ENCODE measurements around the gene RASSF8. TPM values are rescaled to one million over a fixed set of nuclear protein-coding genes. Genes with fewer than 3 reads are reported as not detected.

Gene RASSF8
- total and polyA plus RNA-seq, 3 experiments from 2014 or later: 0.31 TPM; not detected in 2

DNA sequence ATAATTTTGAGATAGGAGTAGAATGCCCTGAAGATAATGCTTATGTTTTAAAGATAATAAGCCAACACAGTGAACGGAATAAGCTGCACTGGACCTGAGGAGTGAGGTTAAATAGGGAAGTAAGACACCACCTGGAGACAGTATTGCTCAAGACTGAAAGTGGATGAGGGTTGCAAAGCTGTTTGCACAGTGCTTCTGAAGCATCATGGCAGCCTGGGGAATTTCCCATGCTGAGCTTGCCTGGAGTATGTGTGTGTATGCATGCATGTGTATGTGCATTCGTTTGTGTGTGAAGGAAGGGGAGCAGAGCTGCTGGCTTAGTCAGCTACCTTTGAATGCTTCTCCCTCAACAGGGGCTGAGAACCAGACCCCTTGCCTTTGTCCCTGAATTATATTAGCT, 130.5 kb downstream of the RASSF8 start:
- H3K27ac Mint-ChIP-seq: no peak overlapping the region
- POLR2A ChIA-PET: no interaction called here

DNA sequence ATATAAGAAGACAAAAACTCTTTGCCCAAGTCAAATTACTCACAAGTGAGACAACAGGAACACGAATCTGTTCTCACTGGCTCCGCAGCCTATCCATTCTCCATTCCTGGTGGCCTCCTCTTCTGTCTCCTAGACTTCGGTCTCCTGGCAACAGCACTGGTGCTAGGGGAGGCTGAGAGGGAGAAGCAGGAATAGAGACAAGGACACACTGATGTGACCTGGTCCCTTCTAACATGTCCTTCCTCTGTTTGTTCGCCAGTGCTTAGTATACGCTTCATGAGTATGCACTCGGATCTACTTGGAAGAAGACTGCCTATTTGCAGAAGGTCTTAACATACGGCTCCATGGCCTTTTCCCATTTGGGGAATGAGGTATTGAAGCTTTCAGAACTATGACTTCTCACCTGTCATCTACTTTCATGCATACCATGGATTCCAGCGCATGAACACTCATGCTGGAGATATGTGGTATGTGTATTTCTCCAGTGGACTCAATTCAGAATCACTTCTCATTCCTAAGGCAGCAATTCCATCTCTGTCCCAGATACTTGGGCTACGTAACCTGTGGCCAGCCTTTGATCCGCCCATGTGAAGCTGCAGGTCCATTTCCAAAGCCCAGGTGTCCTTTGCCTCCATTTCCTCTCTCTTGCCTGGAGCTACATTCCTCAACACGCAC, 132.5 kb downstream of the RASSF8 start:
- Mint-ChIP-seq H3K27me3 (peaks cover 6 to 11% of the 10 kb centered on the region in 2 donors), H3K9me3 (no peaks in the 10 kb centered on the region), H3K4me3 (no peak overlapping the region), H3K4me1 (no peaks in the 10 kb centered on the region), H3K36me3 (no peaks in the 10 kb centered on the region), H3K27ac (no peak overlapping the region)
- H3K9me3 ChIP-seq (ENCODE audit: low read length): no peaks in the 10 kb centered on the region
- CTCF ChIA-PET: interaction anchor here (0.9 kb wide), 1 partner anchor 523 kb away, joined by 3 read pairs; no protein-coding TSS in a partner anchor
- POLR2A ChIA-PET: no interaction called here
- no peak overlapping the region for H3K4me3 ChIP-seq (ENCODE audit: low read length)
- H3K27me3 ChIP-seq (ENCODE audit: insufficient read depth, low read length, poor library complexity, severe bottlenecking): no peaks in the 10 kb centered on the region
- no peaks in the 10 kb centered on the region for H3K4me1 ChIP-seq (ENCODE audit: insufficient read depth, low read length)
- H3K27ac ChIP-seq (ENCODE audit: low read depth, low read length): no peak overlapping the region
- no peak for DNase-seq
- H3K36me3 ChIP-seq (ENCODE audit: insufficient read depth, low read length): no peaks in the 10 kb centered on the region

More for the DNA sequence above, 130.5 kb downstream of the RASSF8 start:
- peaks cover 0 to 7% (median 0%) of the 10 kb centered on the region in 5 donors for H3K9me3 Mint-ChIP-seq
- H3K36me3 Mint-ChIP-seq: no peaks in the 10 kb centered on the region
- peaks cover 6 to 11% of the 10 kb centered on the region in 2 donors for H3K27me3 Mint-ChIP-seq
- Histone ChIP-seq H3K4me3 (ENCODE audit: low read length) (no peak overlapping the region), H3K27ac (ENCODE audit: low read depth, low read length) (no peak overlapping the region), H3K27me3 (ENCODE audit: insufficient read depth, low read length, poor library complexity, severe bottlenecking) (no peaks in the 10 kb centered on the region), H3K9me3 (ENCODE audit: low read length) (no peaks in the 10 kb centered on the region), H3K4me1 (ENCODE audit: insufficient read depth, low read length) (no peaks in the 10 kb centered on the region), H3K36me3 (ENCODE audit: insufficient read depth, low read length) (no peaks in the 10 kb centered on the region)
- no peaks in the 10 kb centered on the region for H3K4me1 Mint-ChIP-seq
- no peak overlapping the region for H3K4me3 Mint-ChIP-seq
- CTCF ChIA-PET: no interaction called here
- no peak for DNase-seq

DNA sequence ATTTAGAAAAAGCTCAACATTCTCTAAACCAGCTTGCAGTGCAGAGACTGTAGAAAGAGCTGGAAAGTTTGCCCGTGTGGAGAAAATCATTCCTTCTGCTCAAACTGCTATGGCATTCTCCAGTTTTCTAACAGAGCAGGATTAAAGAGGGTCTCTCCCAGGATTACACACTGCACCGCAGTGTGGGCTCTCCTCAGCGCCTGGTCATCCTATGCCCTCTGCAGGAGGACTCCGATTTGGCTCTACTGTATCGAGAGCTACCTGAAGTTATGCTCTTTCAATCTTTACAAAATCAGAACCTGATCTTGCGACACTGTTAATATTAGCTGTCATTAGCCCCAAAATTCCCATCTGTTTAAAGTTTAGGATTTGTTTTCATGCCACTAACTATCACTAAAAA, 133.3 kb downstream of the RASSF8 start:
- H3K9me3 Mint-ChIP-seq: no peaks in the 10 kb centered on the region
- H3K36me3 Mint-ChIP-seq: no peaks in the 10 kb centered on the region
- no peaks in the 10 kb centered on the region for H3K27me3 ChIP-seq (ENCODE audit: insufficient read depth, low read length, poor library complexity, severe bottlenecking)
- DNase-seq: no peak
- H3K4me3 Mint-ChIP-seq: no peak overlapping the region
- H3K27ac ChIP-seq (ENCODE audit: low read depth, low read length): no peak overlapping the region
- H3K9me3 ChIP-seq (ENCODE audit: low read length): no peaks in the 10 kb centered on the region
- CTCF ChIA-PET: interaction anchor here (0.9 kb wide), 1 partner anchor 523 kb away, joined by 3 read pairs; no protein-coding TSS in a partner anchor
- no peak overlapping the region for H3K27ac Mint-ChIP-seq
- H3K4me3 ChIP-seq (ENCODE audit: low read length): no peak overlapping the region
- no peaks in the 10 kb centered on the region for H3K36me3 ChIP-seq (ENCODE audit: insufficient read depth, low read length)
- H3K4me1 ChIP-seq (ENCODE audit: insufficient read depth, low read length): no peaks in the 10 kb centered on the region
- H3K27me3 Mint-ChIP-seq: peaks cover 3 to 7% of the 10 kb centered on the region in 2 donors
- POLR2A ChIA-PET: no interaction called here
- no peaks in the 10 kb centered on the region for H3K4me1 Mint-ChIP-seq

DNA sequence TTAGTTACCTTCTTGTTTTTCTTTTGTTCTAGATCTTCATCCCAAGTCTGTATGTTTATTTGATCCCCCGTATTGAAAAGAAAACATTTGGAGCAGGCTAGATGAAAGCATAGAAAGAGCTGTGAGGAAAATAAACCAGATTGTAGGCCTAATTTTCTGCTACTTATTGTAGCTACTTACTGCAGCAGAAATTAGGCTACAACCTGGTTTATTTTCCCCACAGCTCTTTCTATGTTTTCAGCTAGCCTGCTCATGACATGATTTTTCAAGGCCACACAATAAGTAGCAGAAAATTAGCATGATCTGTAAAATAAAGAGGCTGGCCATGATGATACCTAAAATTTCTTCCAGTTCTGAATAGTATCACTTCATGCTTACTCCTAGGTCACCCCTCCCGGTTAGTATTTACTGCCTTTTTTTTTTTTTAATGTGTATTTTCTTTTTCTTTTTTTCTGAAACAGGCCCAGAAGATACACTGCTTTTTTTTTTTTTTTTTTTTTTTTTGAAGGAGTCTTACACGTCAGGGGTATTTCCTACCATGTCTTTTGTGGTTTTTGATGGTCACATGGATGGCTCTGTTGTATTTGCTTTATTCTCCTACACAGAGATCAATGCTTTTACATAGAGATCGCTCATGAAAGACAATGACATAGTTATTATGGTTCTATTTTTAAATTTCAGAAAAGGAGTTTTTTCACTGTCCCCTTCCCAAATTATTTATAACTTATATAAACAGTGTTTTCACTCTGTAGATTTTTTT, 134.0 kb downstream of the RASSF8 start:
- no peaks in the 10 kb centered on the region for H3K9me3 ChIP-seq (ENCODE audit: low read length)
- H3K36me3 ChIP-seq (ENCODE audit: insufficient read depth, low read length): no peaks in the 10 kb centered on the region
- no peaks in the 10 kb centered on the region for H3K27me3 ChIP-seq (ENCODE audit: insufficient read depth, low read length, poor library complexity, severe bottlenecking)
- H3K4me3 ChIP-seq (ENCODE audit: low read length): no peak overlapping the region
- CTCF ChIA-PET: no interaction called here
- H3K27ac Mint-ChIP-seq: no peak overlapping the region
- H3K9me3 Mint-ChIP-seq: no peaks in the 10 kb centered on the region
- H3K27ac ChIP-seq (ENCODE audit: low read depth, low read length): no peak overlapping the region
- H3K4me1 Mint-ChIP-seq: no peaks in the 10 kb centered on the region
- POLR2A ChIA-PET: no interaction called here
- no peak overlapping the region for H3K4me3 Mint-ChIP-seq
- H3K27me3 Mint-ChIP-seq: peaks cover 3% of the 10 kb centered on the region in 2 donors
- H3K36me3 Mint-ChIP-seq: no peaks in the 10 kb centered on the region
- no peak for DNase-seq
- H3K4me1 ChIP-seq (ENCODE audit: insufficient read depth, low read length): no peaks in the 10 kb centered on the region

DNA sequence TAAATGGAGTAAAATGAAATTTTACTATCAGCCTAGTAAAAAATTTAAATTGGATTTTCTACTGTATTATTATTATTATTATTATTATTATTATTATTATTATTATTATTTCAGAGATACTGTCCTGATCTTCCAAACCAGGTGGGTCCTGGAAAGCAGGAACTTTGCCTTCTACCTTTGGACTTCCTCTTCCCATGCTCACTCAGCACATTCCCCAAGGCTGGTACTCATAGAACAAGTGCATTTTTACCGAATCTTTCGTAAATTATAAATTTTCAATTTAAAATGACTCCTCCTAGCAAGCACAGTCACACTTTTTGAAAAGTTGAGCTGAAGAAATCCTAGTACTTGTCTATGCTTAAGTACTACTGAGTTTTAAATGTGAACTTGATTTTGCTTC, 136.7 kb downstream of the RASSF8 start:
- Mint-ChIP-seq H3K27me3 (peaks cover 5 to 11% of the 10 kb centered on the region in 2 donors), H3K9me3 (no peaks in the 10 kb centered on the region), H3K4me1 (no peaks in the 10 kb centered on the region), H3K27ac (no peak overlapping the region), H3K36me3 (no peaks in the 10 kb centered on the region), H3K4me3 (no peak overlapping the region)
- H3K27me3 ChIP-seq (ENCODE audit: insufficient read depth, low read length, poor library complexity, severe bottlenecking): peaks cover 5% of the 10 kb centered on the region
- H3K4me1 ChIP-seq (ENCODE audit: insufficient read depth, low read length): no peaks in the 10 kb centered on the region
- no peak overlapping the region for H3K4me3 ChIP-seq (ENCODE audit: low read length)
- POLR2A ChIA-PET: no interaction called here
- no peak overlapping the region for H3K27ac ChIP-seq (ENCODE audit: low read depth, low read length)
- DNase-seq: no peak
- CTCF ChIA-PET: no interaction called here
- H3K9me3 ChIP-seq (ENCODE audit: low read length): no peaks in the 10 kb centered on the region
- no peaks in the 10 kb centered on the region for H3K36me3 ChIP-seq (ENCODE audit: insufficient read depth, low read length)

DNA sequence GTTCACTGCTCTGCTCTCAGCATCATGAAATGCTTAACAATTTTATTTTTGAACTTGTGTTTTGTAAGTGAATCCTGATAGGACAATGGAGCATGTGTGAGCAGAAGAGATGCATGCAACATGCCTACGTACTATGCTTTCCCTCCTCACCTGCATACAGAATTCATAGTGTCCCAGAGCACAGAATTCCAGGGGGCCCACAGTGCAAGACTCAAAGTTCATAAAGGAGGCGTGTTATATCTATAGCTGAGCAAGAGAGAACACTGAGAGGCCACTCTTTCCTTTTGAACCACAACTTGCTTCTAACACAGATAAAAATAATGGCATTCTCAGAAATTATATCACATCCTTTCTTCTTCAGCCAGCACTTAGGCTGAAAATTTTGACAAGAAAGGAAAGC, 137.6 kb downstream of the RASSF8 start:
- CTCF ChIA-PET: no interaction called here
- H3K27ac Mint-ChIP-seq: no peak overlapping the region
- no peaks in the 10 kb centered on the region for H3K9me3 ChIP-seq (ENCODE audit: low read length)
- peaks cover 4 to 15% of the 10 kb centered on the region in 2 donors for H3K27me3 Mint-ChIP-seq
- POLR2A ChIA-PET: no interaction called here
- DNase-seq: no peak
- no peak overlapping the region for H3K27ac ChIP-seq (ENCODE audit: low read depth, low read length)
- H3K4me1 ChIP-seq (ENCODE audit: insufficient read depth, low read length): no peaks in the 10 kb centered on the region
- no peak overlapping the region for H3K4me3 ChIP-seq (ENCODE audit: low read length)
- no peaks in the 10 kb centered on the region for H3K36me3 ChIP-seq (ENCODE audit: insufficient read depth, low read length)
- H3K36me3 Mint-ChIP-seq: no peaks in the 10 kb centered on the region
- peaks cover 7% of the 10 kb centered on the region for H3K27me3 ChIP-seq (ENCODE audit: insufficient read depth, low read length, poor library complexity, severe bottlenecking)
- no peaks in the 10 kb centered on the region for H3K9me3 Mint-ChIP-seq
- no peaks in the 10 kb centered on the region for H3K4me1 Mint-ChIP-seq
- no peak overlapping the region for H3K4me3 Mint-ChIP-seq

DNA sequence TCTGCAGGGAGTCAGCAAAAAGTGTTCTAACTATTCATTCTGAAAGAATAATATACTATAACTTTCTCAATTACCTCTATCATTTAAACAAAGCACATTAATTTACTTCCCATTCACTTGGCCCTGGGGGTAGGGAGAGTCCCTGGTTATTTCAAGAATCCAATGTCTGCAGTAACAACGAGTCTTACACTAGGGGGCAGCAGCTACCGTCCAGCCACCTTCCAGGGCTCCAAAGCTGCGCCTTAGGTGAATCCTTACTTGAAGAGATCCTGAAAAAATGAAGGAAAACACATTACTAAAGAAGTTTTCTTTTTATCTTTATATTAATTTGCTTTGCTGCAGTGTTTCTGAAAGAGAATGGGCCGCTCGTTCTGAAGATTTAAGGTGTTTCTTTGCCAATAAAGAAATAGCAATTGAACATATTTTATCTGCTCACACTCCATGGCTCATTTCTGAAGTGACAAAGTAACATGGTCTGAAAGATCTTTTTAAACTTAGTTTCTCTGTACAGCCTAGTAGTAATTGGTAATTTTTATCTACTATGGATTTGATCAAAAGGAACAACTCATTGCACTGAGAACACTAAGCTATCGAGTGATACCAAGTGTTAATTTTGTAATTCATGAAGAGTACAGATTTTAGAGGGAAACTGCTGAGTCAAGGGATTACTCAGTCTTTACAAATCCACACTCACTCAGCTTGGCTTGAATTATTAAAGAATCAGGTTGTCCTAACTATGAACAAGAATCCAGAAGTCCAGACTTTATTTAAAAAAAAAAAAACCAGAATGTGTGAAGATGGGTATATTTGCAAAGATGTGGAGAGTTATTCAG, 138.8 kb downstream of the RASSF8 start:
- no peak overlapping the region for H3K27ac Mint-ChIP-seq

More for the DNA sequence above, 138.8 kb downstream of the RASSF8 start:
- ChIA-PET POLR2A (no interaction called here), CTCF (interaction anchor here (1.3 to 1.6 kb wide), 3 partner anchors 10 to 604 kb away, joined by 3 to 6 read pairs (median 4); no protein-coding TSS in a partner anchor)
- Histone ChIP-seq H3K9me3 (ENCODE audit: low read length) (no peaks in the 10 kb centered on the region), H3K27me3 (ENCODE audit: insufficient read depth, low read length, poor library complexity, severe bottlenecking) (peaks cover 17% of the 10 kb centered on the region), H3K4me1 (ENCODE audit: insufficient read depth, low read length) (no peaks in the 10 kb centered on the region), H3K36me3 (ENCODE audit: insufficient read depth, low read length) (no peaks in the 10 kb centered on the region), H3K27ac (ENCODE audit: low read depth, low read length) (no peak overlapping the region), H3K4me3 (ENCODE audit: low read length) (no peak overlapping the region)
- DNase-seq: peak; percentile 19 to 58 (median 28)
- peaks cover 4 to 21% of the 10 kb centered on the region in 2 donors for H3K27me3 Mint-ChIP-seq
- H3K4me1 Mint-ChIP-seq: no peaks in the 10 kb centered on the region
- no peaks in the 10 kb centered on the region for H3K9me3 Mint-ChIP-seq
- H3K4me3 Mint-ChIP-seq: no peak overlapping the region
- H3K36me3 Mint-ChIP-seq: no peaks in the 10 kb centered on the region

All from CD8-positive, alpha-beta memory T cell (primary cell).